Measurements from ENCODE around the gene ZNF576.
"Not testable (repeated sequence)": the region's sequence is repeated elsewhere in the genome, so short reads cannot be mapped to it uniquely, and the experiment has no call there.

The ZNF576 gene

DNA sequence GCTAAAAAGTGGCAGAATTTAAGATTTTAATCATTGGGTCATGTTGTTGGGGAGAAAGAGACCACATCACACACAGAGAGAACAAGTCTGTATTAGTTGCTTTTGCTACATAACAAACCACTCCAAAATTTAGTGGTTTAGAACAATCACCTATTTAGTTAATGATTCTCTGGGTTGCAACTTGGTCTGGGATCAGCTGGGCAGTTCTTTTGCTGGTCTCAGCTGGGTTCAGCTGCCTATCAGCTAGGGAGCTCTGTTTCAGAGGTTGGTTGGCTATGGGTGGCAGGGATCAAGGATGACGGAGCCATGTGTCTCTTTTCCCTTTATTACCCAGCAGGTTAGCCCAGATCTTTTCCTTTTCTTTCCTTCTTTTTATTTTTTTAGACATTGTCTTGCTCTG lies 11.9 kb upstream of the ZNF576 start:
- H3K27ac ChIP-seq: no peak overlapping the region
- H3K4me3 ChIP-seq (IDR thresholded peaks at IDR 0.05; ENCODE audit: insufficient read depth, low read depth, low read length): no peak overlapping the region
- no peaks in the 10 kb centered on the region for H4K20me1 ChIP-seq (ENCODE audit: insufficient read depth)
- H3K79me2 ChIP-seq (ENCODE audit: insufficient read depth, low read depth): no peaks in the 10 kb centered on the region
- TF ChIP-seq, protein P1, sequence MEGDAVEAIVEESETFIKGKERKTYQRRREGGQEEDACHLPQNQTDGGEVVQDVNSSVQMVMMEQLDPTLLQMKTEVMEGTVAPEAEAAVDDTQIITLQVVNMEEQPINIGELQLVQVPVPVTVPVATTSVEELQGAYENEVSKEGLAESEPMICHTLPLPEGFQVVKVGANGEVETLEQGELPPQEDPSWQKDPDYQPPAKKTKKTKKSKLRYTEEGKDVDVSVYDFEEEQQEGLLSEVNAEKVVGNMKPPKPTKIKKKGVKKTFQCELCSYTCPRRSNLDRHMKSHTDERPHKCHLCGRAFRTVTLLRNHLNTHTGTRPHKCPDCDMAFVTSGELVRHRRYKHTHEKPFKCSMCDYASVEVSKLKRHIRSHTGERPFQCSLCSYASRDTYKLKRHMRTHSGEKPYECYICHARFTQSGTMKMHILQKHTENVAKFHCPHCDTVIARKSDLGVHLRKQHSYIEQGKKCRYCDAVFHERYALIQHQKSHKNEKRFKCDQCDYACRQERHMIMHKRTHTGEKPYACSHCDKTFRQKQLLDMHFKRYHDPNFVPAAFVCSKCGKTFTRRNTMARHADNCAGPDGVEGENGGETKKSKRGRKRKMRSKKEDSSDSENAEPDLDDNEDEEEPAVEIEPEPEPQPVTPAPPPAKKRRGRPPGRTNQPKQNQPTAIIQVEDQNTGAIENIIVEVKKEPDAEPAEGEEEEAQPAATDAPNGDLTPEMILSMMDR (conservative IDR thresholded peaks at IDR 0.05; ENCODE audit: low read depth, low read length): no peak
- H3K4me2 ChIP-seq: no peak overlapping the region
- H3K36me3 ChIP-seq (ENCODE audit: insufficient read depth): no peaks in the 10 kb centered on the region
- no peak overlapping the region for H2AFZ ChIP-seq (ENCODE audit: low read depth)
- peaks cover 10% of the 10 kb centered on the region for H3K4me1 ChIP-seq (ENCODE audit: low read depth, poor library complexity, severe bottlenecking)
- no peaks in the 10 kb centered on the region for H3K27me3 ChIP-seq (ENCODE audit: insufficient read depth, low read depth)
- no peak overlapping the region for H3K9ac ChIP-seq

GRCh38 chr19:43586346-43586745 lies 10.0 kb upstream of the ZNF576 start:
- Histone ChIP-seq H3K36me3 (ENCODE audit: insufficient read depth) (no peaks in the 10 kb centered on the region), H2AFZ (ENCODE audit: low read depth) (no peak overlapping the region), H3K79me2 (ENCODE audit: insufficient read depth, low read depth) (no peaks in the 10 kb centered on the region), H3K27ac (no peak overlapping the region), H3K4me1 (ENCODE audit: low read depth, poor library complexity, severe bottlenecking) (peaks cover 10% of the 10 kb centered on the region), H3K4me2 (no peak overlapping the region), H4K20me1 (ENCODE audit: insufficient read depth) (no peaks in the 10 kb centered on the region), H3K27me3 (ENCODE audit: insufficient read depth, low read depth) (no peaks in the 10 kb centered on the region), H3K9ac (no peak overlapping the region), H3K4me3 (IDR thresholded peaks at IDR 0.05; ENCODE audit: insufficient read depth, low read depth, low read length) (no peak overlapping the region)
- TF ChIP-seq, protein P1 (conservative IDR thresholded peaks at IDR 0.05; ENCODE audit: low read depth, low read length): no peak

GRCh38 chr19:43587029-43587428 lies 9.4 kb upstream of the ZNF576 start:
- not testable (repeated sequence) for H2AFZ ChIP-seq (ENCODE audit: low read depth); H3K27ac ChIP-seq; H3K27me3 ChIP-seq (ENCODE audit: insufficient read depth, low read depth); H4K20me1 ChIP-seq (ENCODE audit: insufficient read depth); H3K4me2 ChIP-seq; H3K4me3 ChIP-seq (IDR thresholded peaks at IDR 0.05; ENCODE audit: insufficient read depth, low read depth, low read length); H3K36me3 ChIP-seq (ENCODE audit: insufficient read depth); H3K9ac ChIP-seq; H3K79me2 ChIP-seq (ENCODE audit: insufficient read depth, low read depth)
- peaks cover 10% of the 10 kb centered on the region for H3K4me1 ChIP-seq (ENCODE audit: low read depth, poor library complexity, severe bottlenecking)

- Histone ChIP-seq H4K20me1 (ENCODE audit: insufficient read depth) (no peaks in the 10 kb centered on the region), H3K36me3 (ENCODE audit: insufficient read depth) (no peaks in the 10 kb centered on the region), H3K4me1 (ENCODE audit: low read depth, poor library complexity, severe bottlenecking) (peaks cover 10% of the 10 kb centered on the region), H3K4me2 (no peak overlapping the region), H3K79me2 (ENCODE audit: insufficient read depth, low read depth) (peaks cover 6% of the 10 kb centered on the region; the same call in 1 of the 2 replicates), H3K27ac (no peak overlapping the region), H3K9ac (no peak overlapping the region), H3K27me3 (ENCODE audit: insufficient read depth, low read depth) (no peaks in the 10 kb centered on the region), H3K4me3 (IDR thresholded peaks at IDR 0.05; ENCODE audit: insufficient read depth, low read depth, low read length) (no peak overlapping the region), H2AFZ (ENCODE audit: low read depth) (no peak overlapping the region)
- TF ChIP-seq, protein P1 (conservative IDR thresholded peaks at IDR 0.05; ENCODE audit: low read depth, low read length): no peak
Measured at GRCh38 chr19:43589277-43589676, 7.1 kb upstream of the ZNF576 start.

DNA sequence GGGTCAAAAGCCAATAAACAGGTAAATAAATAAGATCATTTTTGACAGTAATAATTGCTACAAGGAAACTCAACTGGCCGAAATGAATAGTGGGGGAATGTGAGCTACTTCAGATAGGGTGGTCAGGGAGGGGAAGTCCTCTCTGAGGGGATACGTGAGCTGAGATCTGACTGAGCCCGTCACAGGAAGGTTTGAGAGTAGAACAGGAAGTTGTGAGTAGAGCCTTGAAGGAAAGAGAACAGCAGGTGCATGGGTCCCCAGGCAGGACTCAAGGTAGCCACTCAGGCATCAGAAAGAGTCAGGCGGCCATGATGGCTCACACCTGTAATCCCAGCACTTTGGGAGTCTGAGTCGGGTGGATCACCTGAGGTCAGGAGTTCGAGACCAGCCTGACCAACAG lies 6.7 kb upstream of the ZNF576 start:
- Histone ChIP-seq H3K36me3 (ENCODE audit: insufficient read depth) (no peaks in the 10 kb centered on the region), H3K9ac (no peak overlapping the region), H3K27ac (no peak overlapping the region), H3K27me3 (ENCODE audit: insufficient read depth, low read depth) (no peaks in the 10 kb centered on the region), H3K4me3 (IDR thresholded peaks at IDR 0.05; ENCODE audit: insufficient read depth, low read depth, low read length) (no peak overlapping the region), H3K4me2 (no peak overlapping the region), H3K79me2 (ENCODE audit: insufficient read depth, low read depth) (peaks cover 10% of the 10 kb centered on the region; the same call in 1 of the 2 replicates), H4K20me1 (ENCODE audit: insufficient read depth) (no peaks in the 10 kb centered on the region), H3K4me1 (ENCODE audit: low read depth, poor library complexity, severe bottlenecking) (peaks cover 11% of the 10 kb centered on the region), H2AFZ (ENCODE audit: low read depth) (no peak overlapping the region)
- TF ChIP-seq, protein P1 (conservative IDR thresholded peaks at IDR 0.05; ENCODE audit: low read depth, low read length): no peak
